ENCODE results near the gene HIRIP3. TPM values are rescaled to one million over a fixed set of nuclear protein-coding genes. Genes with fewer than 3 reads are reported as not detected.
A peak's percentile ranks its signal among the peaks of the same experiment; 100 is the strongest.

The HIRIP3 gene
- total RNA-seq, 4 donors from 2014 or later, result 25.6 to 31.4 (median 28.2) TPM

- Histone ChIP-seq H3K27me3 (no peaks in the 10 kb centered on the region), H3K36me3 (peaks cover 0 to 62% of the 10 kb centered on the region in 2 donors)
- no peak for TF ChIP-seq POLR2A (IDR thresholded peaks at IDR 0.05)
- no peak for TF ChIP-seq CTCF (IDR thresholded peaks at IDR 0.05)
Observed at GRCh38 chr16:29999605-30000004, 4.2 kb upstream of the HIRIP3 start.

GRCh38 chr16:29996766-29997250 is 1.4 kb upstream of the HIRIP3 start:
- Histone ChIP-seq H3K4me3 (peak overlapping the region; percentile 76 to 80), H3K27ac (peak overlapping the region in 2 of 4 donors; percentile 92 to 99), H3K4me1 (peaks cover 3 to 35% (median 11%) of the 10 kb centered on the region in 3 donors), H3K27me3 (no peaks in the 10 kb centered on the region), H3K36me3 (peaks cover 0 to 62% of the 10 kb centered on the region in 2 donors), H3K9me3 (no peaks in the 10 kb centered on the region)
- WGBS, 2 donors (ENCODE audit: low coverage in 1 of 2), result 16 to 20% methylated on average over 7 to 9 of the region's 9 CpGs
- TF ChIP-seq POLR2A (IDR thresholded peaks at IDR 0.05) (no peak), EP300 (IDR thresholded peaks at IDR 0.05) (no peak), POLR2AphosphoS5 (IDR thresholded peaks at IDR 0.05) (no peak), CTCF (IDR thresholded peaks at IDR 0.05) (no peak)
- no peak for ATAC-seq

More at GRCh38 chr16:29999605-30000004, 4.2 kb upstream of the HIRIP3 start:
- ATAC-seq, result no peak
- no peak overlapping the region for H3K27ac ChIP-seq
- 70 to 82% methylated on average over 2 to 6 of the region's 6 CpGs for WGBS, 2 donors (ENCODE audit: low coverage in 1 of 2)
- peaks cover 2 to 23% (median 7%) of the 10 kb centered on the region in 3 donors for H3K4me1 ChIP-seq
- no peaks in the 10 kb centered on the region for H3K9me3 ChIP-seq
- H3K4me3 ChIP-seq, result no peak overlapping the region

- H3K9me3 ChIP-seq, result no peaks in the 10 kb centered on the region
- no peaks in the 10 kb centered on the region for H3K27me3 ChIP-seq
- H3K4me1 ChIP-seq, result peaks cover 3 to 35% (median 11%) of the 10 kb centered on the region in 3 donors
- peak; percentile 99 for ATAC-seq
- H3K4me3 ChIP-seq, result peak within 1 kb of the TSS; percentile 76 to 80
- peaks cover 0 to 62% of the 10 kb centered on the region in 2 donors for H3K36me3 ChIP-seq
- TF ChIP-seq EP300 (IDR thresholded peaks at IDR 0.05) (no peak), POLR2AphosphoS5 (IDR thresholded peaks at IDR 0.05) (peak; percentile 64), POLR2A (IDR thresholded peaks at IDR 0.05) (peak in 1 of 2 donors; percentile 29), CTCF (IDR thresholded peaks at IDR 0.05) (peak in 2 of 4 experiments; percentile 6 to 26)
- H3K27ac ChIP-seq, result peak within 1 kb of the TSS; percentile 92 to 99 (median 98)
- 0% methylated on average over 1 to 26 of the region's 65 CpGs for WGBS, 2 donors (ENCODE audit: low coverage in 1 of 2)
Observed at GRCh38 chr16:29995911-29996765, 721 bp upstream of the HIRIP3 start, which contains the start of gene INO80E. INO80E (plus strand) TSS chr16:29996241; CDS start chr16:29996311, 70 bp downstream.

- H3K27ac ChIP-seq, result peak overlapping the region; percentile 92 to 99 (median 98)
- peak overlapping the region; percentile 76 to 80 for H3K4me3 ChIP-seq
- peak; percentile 31 for ATAC-seq
- 13 to 16% methylated on average over 9 to 11 of the region's 24 CpGs for WGBS, 2 donors (ENCODE audit: low coverage in 1 of 2)
- TF ChIP-seq CTCF (IDR thresholded peaks at IDR 0.05), result no peak
- TF ChIP-seq EP300 (IDR thresholded peaks at IDR 0.05), result no peak
- TF ChIP-seq POLR2AphosphoS5 (IDR thresholded peaks at IDR 0.05), result no peak
- no peak for TF ChIP-seq POLR2A (IDR thresholded peaks at IDR 0.05)
- H3K36me3 ChIP-seq, result peaks cover 0 to 62% of the 10 kb centered on the region in 2 donors
- no peaks in the 10 kb centered on the region for H3K9me3 ChIP-seq
- H3K27me3 ChIP-seq, result no peaks in the 10 kb centered on the region
- peaks cover 3 to 35% (median 11%) of the 10 kb centered on the region in 3 donors for H3K4me1 ChIP-seq
Observed at GRCh38 chr16:29994600-29995323, 655 bp downstream of the HIRIP3 start.
